ENCODE data around the gene TMEM150C. TPM values are rescaled to one million over a fixed set of nuclear protein-coding genes. Genes with fewer than 3 reads are reported as not detected.

Gene TMEM150C
- total and polyA plus RNA-seq, 9 donors: 13.5 to 48.8 (median 31.4) TPM

GRCh38 chr4:82543131-82543530 is 18.7 kb downstream of the TMEM150C start:
- Histone ChIP-seq H3K4me1 (ENCODE audit: insufficient read depth) (no peaks in the 10 kb centered on the region), H3K4me3 (no peak overlapping the region), H3K36me3 (no peaks in the 10 kb centered on the region), H3K9me3 (no peaks in the 10 kb centered on the region), H3K27me3 (no peaks in the 10 kb centered on the region), H3K27ac (no peak overlapping the region)
- TF ChIP-seq POLR2A (IDR thresholded peaks at IDR 0.05): no peak
- no peak for TF ChIP-seq CTCF (IDR thresholded peaks at IDR 0.05)
- TF ChIP-seq EP300 (IDR thresholded peaks at IDR 0.05): no peak
- no peak for DNase-seq
- 98 to 99% (median 98%) methylated on average over 1 of the region's 1 CpG for WGBS, 3 donors
- intact Hi-C loops (cut with DNase I): no loop called here

- Histone ChIP-seq H3K27ac (no peak overlapping the region), H3K4me3 (no peak overlapping the region), H3K36me3 (no peaks in the 10 kb centered on the region), H3K4me1 (ENCODE audit: insufficient read depth) (no peaks in the 10 kb centered on the region), H3K27me3 (no peaks in the 10 kb centered on the region), H3K9me3 (no peaks in the 10 kb centered on the region)
- no peak for DNase-seq
- 92 to 94% (median 93%) methylated on average over 3 of the region's 3 CpGs for WGBS, 3 donors
- TF ChIP-seq POLR2A (IDR thresholded peaks at IDR 0.05) (no peak), CTCF (IDR thresholded peaks at IDR 0.05) (no peak), EP300 (IDR thresholded peaks at IDR 0.05) (no peak)
- intact Hi-C loops (cut with DNase I): no loop called here
Observed at GRCh38 chr4:82542642-82543041, 19.1 kb downstream of the TMEM150C start.

- H3K27ac ChIP-seq: no peak overlapping the region
- intact Hi-C loops (cut with DNase I): no loop called here
- no peaks in the 10 kb centered on the region for H3K4me1 ChIP-seq (ENCODE audit: insufficient read depth)
- DNase-seq: no peak
- H3K27me3 ChIP-seq: no peaks in the 10 kb centered on the region
- TF ChIP-seq POLR2A (IDR thresholded peaks at IDR 0.05) (no peak), EP300 (IDR thresholded peaks at IDR 0.05) (no peak), CTCF (IDR thresholded peaks at IDR 0.05) (no peak)
- H3K9me3 ChIP-seq: no peaks in the 10 kb centered on the region
- 83 to 91% (median 86%) methylated on average over 3 of the region's 3 CpGs for WGBS, 3 donors
- H3K36me3 ChIP-seq: no peaks in the 10 kb centered on the region
- H3K4me3 ChIP-seq: no peak overlapping the region
Observed at GRCh38 chr4:82529322-82529721, 32.5 kb downstream of the TMEM150C start.

- no peaks in the 10 kb centered on the region for H3K9me3 ChIP-seq
- TF ChIP-seq EP300 (IDR thresholded peaks at IDR 0.05): no peak
- no peak for TF ChIP-seq POLR2A (IDR thresholded peaks at IDR 0.05)
- no peak for TF ChIP-seq CTCF (IDR thresholded peaks at IDR 0.05)
- no peak overlapping the region for H3K4me3 ChIP-seq
- no peaks in the 10 kb centered on the region for H3K36me3 ChIP-seq
- no peak overlapping the region for H3K27ac ChIP-seq
- intact Hi-C loops (cut with DNase I): no loop called here
- H3K27me3 ChIP-seq: no peaks in the 10 kb centered on the region
- DNase-seq: no peak
- 27 to 39% (median 33%) methylated on average over 4 of the region's 4 CpGs for WGBS, 3 donors
- H3K4me1 ChIP-seq (ENCODE audit: insufficient read depth): no peaks in the 10 kb centered on the region
Observed at GRCh38 chr4:82528868-82529267, 32.9 kb downstream of the TMEM150C start.

- no peaks in the 10 kb centered on the region for H3K27me3 ChIP-seq
- TF ChIP-seq EP300 (IDR thresholded peaks at IDR 0.05) (no peak), CTCF (IDR thresholded peaks at IDR 0.05) (no peak), POLR2A (IDR thresholded peaks at IDR 0.05) (no peak)
- H3K4me1 ChIP-seq (ENCODE audit: insufficient read depth): no peaks in the 10 kb centered on the region
- no peaks in the 10 kb centered on the region for H3K9me3 ChIP-seq
- 87 to 91% (median 88%) methylated on average over 2 of the region's 2 CpGs for WGBS, 3 donors
- no peak for DNase-seq
- no peak overlapping the region for H3K27ac ChIP-seq
- H3K36me3 ChIP-seq: no peaks in the 10 kb centered on the region
- H3K4me3 ChIP-seq: no peak overlapping the region
- intact Hi-C loops (cut with DNase I): no loop called here
Observed at GRCh38 chr4:82528074-82528473, 33.7 kb downstream of the TMEM150C start.
